Neural cell (in vitro differentiated cells): ENCODE data around the gene DCLK3.

Source experiments
- EP300 ChIP-seq: fragments of 450-650 bp; conservative IDR thresholded peaks from 2 replicates; pipeline ENCODE4 v1.6.1; 2014; ENCODE audit warnings: antibody characterized with exemption, mild to moderate bottlenecking, moderate library complexity; ENCODE audit not compliant: poor library complexity, severe bottlenecking
- MXI1 ChIP-seq: fragments of 450-650 bp; conservative IDR thresholded peaks from 2 replicates; pipeline ENCODE4 v1.6.1; 2014; ENCODE audit warnings: antibody characterized with exemption, mild to moderate bottlenecking; ENCODE audit not compliant: poor library complexity, severe bottlenecking
- POLR2AphosphoS5 ChIP-seq: IDR thresholded peaks from 2 replicates; pipeline ENCODE4 v1.6.1; 2012
- RAD21 ChIP-seq: fragments of 450-650 bp; conservative IDR thresholded peaks from 2 replicates; pipeline ENCODE4 v1.6.1; 2014; ENCODE audit warnings: antibody characterized with exemption, mild to moderate bottlenecking, moderate library complexity
- SMC3 ChIP-seq: fragments of 450-650 bp; conservative IDR thresholded peaks from 2 replicates; pipeline ENCODE4 v1.6.1; 2014; ENCODE audit warnings: antibody characterized with exemption, mild to moderate bottlenecking, moderate library complexity; ENCODE audit not compliant: poor library complexity
- TAF1 ChIP-seq: IDR thresholded peaks from 2 replicates; pipeline ENCODE4 v1.6.1; 2012; ENCODE audit warnings: low read depth
- TF ChIP-seq, protein P1 (sequence below): fragments of 450-650 bp; IDR thresholded peaks from 2 replicates; pipeline ENCODE4 v1.5.1; 2014; ENCODE audit warnings: antibody characterized with exemption, mild to moderate bottlenecking, moderate library complexity; ENCODE audit not compliant: poor library complexity, severe bottlenecking
- TF ChIP-seq, protein P2 (sequence below): IDR thresholded peaks from 2 replicates; pipeline ENCODE4 v1.6.1; 2012; ENCODE audit warnings: borderline replicate concordance

DNA sequence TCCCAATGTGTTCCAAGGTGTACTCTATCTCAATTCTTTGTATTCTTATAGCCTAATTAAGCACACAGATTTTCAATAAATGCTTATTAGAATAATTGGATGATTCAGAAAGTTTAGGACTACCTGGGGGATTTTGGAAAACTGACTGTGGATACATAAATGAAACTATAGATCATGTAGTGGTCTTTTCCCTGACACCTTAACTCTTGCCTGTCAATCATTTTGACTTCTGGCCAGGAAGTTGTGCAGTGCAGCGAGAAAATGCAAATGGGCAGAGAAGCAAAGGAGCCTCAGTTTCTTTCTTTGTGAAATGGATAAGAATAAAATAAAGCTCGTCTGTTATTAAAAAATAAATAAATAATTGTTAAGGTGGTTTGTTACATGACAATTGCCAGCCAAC is 47.4 kb upstream of the DCLK3 start:
- TF ChIP-seq, protein P1, sequence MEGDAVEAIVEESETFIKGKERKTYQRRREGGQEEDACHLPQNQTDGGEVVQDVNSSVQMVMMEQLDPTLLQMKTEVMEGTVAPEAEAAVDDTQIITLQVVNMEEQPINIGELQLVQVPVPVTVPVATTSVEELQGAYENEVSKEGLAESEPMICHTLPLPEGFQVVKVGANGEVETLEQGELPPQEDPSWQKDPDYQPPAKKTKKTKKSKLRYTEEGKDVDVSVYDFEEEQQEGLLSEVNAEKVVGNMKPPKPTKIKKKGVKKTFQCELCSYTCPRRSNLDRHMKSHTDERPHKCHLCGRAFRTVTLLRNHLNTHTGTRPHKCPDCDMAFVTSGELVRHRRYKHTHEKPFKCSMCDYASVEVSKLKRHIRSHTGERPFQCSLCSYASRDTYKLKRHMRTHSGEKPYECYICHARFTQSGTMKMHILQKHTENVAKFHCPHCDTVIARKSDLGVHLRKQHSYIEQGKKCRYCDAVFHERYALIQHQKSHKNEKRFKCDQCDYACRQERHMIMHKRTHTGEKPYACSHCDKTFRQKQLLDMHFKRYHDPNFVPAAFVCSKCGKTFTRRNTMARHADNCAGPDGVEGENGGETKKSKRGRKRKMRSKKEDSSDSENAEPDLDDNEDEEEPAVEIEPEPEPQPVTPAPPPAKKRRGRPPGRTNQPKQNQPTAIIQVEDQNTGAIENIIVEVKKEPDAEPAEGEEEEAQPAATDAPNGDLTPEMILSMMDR: no peak
- TF ChIP-seq, protein P2, sequence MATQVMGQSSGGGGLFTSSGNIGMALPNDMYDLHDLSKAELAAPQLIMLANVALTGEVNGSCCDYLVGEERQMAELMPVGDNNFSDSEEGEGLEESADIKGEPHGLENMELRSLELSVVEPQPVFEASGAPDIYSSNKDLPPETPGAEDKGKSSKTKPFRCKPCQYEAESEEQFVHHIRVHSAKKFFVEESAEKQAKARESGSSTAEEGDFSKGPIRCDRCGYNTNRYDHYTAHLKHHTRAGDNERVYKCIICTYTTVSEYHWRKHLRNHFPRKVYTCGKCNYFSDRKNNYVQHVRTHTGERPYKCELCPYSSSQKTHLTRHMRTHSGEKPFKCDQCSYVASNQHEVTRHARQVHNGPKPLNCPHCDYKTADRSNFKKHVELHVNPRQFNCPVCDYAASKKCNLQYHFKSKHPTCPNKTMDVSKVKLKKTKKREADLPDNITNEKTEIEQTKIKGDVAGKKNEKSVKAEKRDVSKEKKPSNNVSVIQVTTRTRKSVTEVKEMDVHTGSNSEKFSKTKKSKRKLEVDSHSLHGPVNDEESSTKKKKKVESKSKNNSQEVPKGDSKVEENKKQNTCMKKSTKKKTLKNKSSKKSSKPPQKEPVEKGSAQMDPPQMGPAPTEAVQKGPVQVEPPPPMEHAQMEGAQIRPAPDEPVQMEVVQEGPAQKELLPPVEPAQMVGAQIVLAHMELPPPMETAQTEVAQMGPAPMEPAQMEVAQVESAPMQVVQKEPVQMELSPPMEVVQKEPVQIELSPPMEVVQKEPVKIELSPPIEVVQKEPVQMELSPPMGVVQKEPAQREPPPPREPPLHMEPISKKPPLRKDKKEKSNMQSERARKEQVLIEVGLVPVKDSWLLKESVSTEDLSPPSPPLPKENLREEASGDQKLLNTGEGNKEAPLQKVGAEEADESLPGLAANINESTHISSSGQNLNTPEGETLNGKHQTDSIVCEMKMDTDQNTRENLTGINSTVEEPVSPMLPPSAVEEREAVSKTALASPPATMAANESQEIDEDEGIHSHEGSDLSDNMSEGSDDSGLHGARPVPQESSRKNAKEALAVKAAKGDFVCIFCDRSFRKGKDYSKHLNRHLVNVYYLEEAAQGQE: no peak
- TF ChIP-seq POLR2AphosphoS5: no peak
- TF ChIP-seq RAD21: no peak
- TF ChIP-seq TAF1: no peak
- no peak for TF ChIP-seq SMC3
- no peak for TF ChIP-seq EP300
- no peak for TF ChIP-seq MXI1
